Kidney epithelial cell (primary cell): ENCODE results near the gene TMEM119. TPM values are rescaled to one million over a fixed set of nuclear protein-coding genes. Genes with fewer than 3 reads are reported as not detected.
"Not testable (repeated sequence)": the region's sequence is repeated elsewhere in the genome, so short reads cannot be mapped to it uniquely, and the experiment has no call there.

Experiments
- DNase-seq: peaks from one replicate; pipeline ENCODE4 v3.0.0-alpha.2; 2010; ENCODE audit warnings: low read depth
- H3K27me3 ChIP-seq: 2 replicates; pipeline ENCODE4 v1.6.0; 2011; ENCODE audit warnings: low read length; ENCODE audit not compliant: control insufficient read depth, insufficient read depth
- H3K36me3 ChIP-seq: 2 replicates; pipeline ENCODE4 v1.5.1; 2011; ENCODE audit warnings: low read length; ENCODE audit not compliant: control insufficient read depth, insufficient read depth
- H3K4me3 ChIP-seq: 2 replicates; pipeline ENCODE4 v1.5.1; 2011; ENCODE audit warnings: low read depth, mild to moderate bottlenecking, control low read depth, low read length
- CTCF ChIP-seq: IDR thresholded peaks from 2 replicates; pipeline ENCODE4 v1.5.1; 2011; ENCODE audit warnings: mild to moderate bottlenecking, moderate library complexity, low read length, control low read depth, inconsistent platforms; ENCODE audit not compliant: insufficient read depth, poor library complexity, severe bottlenecking
- total RNA-seq: library from RNA; depleted of rRNA; stranded (reverse); fragments of >200 nt; gene quantifications from 2 replicates; pipeline ENCODE4 v1.2.3, GENCODE V29; 2015

The TMEM119 gene
- total RNA-seq, 1 donor from 2014 or later = not detected

GRCh38 chr12:108591267-108591980 is 6.5 kb downstream of the TMEM119 start:
- Histone ChIP-seq H3K4me3 (no peak overlapping the region), H3K27me3 (peaks cover 4% of the 10 kb centered on the region), H3K36me3 (no peaks in the 10 kb centered on the region)
- no peak for TF ChIP-seq CTCF
- no peak for DNase-seq

- not testable (repeated sequence) for H3K4me3 ChIP-seq, H3K36me3 ChIP-seq, H3K27me3 ChIP-seq, DNase-seq
These were observed 7.4 kb downstream of the TMEM119 start for GRCh38 chr12:108590463-108590862.

- Histone ChIP-seq H3K4me3 (no peak overlapping the region), H3K36me3 (no peaks in the 10 kb centered on the region), H3K27me3 (peaks cover 4% of the 10 kb centered on the region)
- DNase-seq = no peak
- TF ChIP-seq CTCF = no peak
These were observed 8.0 kb downstream of the TMEM119 start for GRCh38 chr12:108589840-108590229.

GRCh38 chr12:108589028-108589839 is 8.7 kb downstream of the TMEM119 start:
- no peak overlapping the region for H3K4me3 ChIP-seq
- H3K27me3 ChIP-seq = peaks cover 4% of the 10 kb centered on the region
- H3K36me3 ChIP-seq = no peaks in the 10 kb centered on the region
- TF ChIP-seq CTCF = no peak
- DNase-seq = no peak

GRCh38 chr12:108587826-108588225 is 10.1 kb downstream of the TMEM119 start:
- no peak for DNase-seq
- peaks cover 6% of the 10 kb centered on the region for H3K27me3 ChIP-seq
- H3K4me3 ChIP-seq = no peak overlapping the region
- no peaks in the 10 kb centered on the region for H3K36me3 ChIP-seq
- no peak for TF ChIP-seq CTCF

- Histone ChIP-seq H3K27me3 (peaks cover 8% of the 10 kb centered on the region), H3K4me3 (no peak overlapping the region), H3K36me3 (no peaks in the 10 kb centered on the region)
- DNase-seq = no peak
- TF ChIP-seq CTCF = no peak
These were observed 11.6 kb downstream of the TMEM119 start for GRCh38 chr12:108586306-108586705.
